ENCODE results near the gene PEAR1. TPM values are rescaled to one million over a fixed set of nuclear protein-coding genes. Genes with fewer than 3 reads are reported as not detected.

The PEAR1 gene
- total RNA-seq, 6 donors from 2014 or later: 8.4 to 33.5 (median 13.7) TPM

- Histone ChIP-seq H3K27me3 (peaks cover 0 to 54% (median 27%) of the 10 kb centered on the region in 4 donors), H3K36me3 (no peaks in the 10 kb centered on the region), H3K27ac (no peak overlapping the region), H3K4me1 (peaks cover 25 to 27% (median 26%) of the 10 kb centered on the region in 4 donors), H3K9me3 (no peaks in the 10 kb centered on the region), H3K4me3 (no peak overlapping the region)
- DNase-seq (no peak), ATAC-seq (ENCODE audit: low FRiP score in 2 of 2) (no peak)
- 66 to 87% methylated on average over 2 to 6 of the region's 6 CpGs for WGBS, 2 donors
- TF ChIP-seq EP300 (IDR thresholded peaks at IDR 0.05) (no peak), POLR2AphosphoS5 (IDR thresholded peaks at IDR 0.05) (no peak), CTCF (IDR thresholded peaks at IDR 0.05) (no peak), POLR2A (IDR thresholded peaks at IDR 0.05) (no peak)
Observed at GRCh38 chr1:156862584-156862983, 30.9 kb upstream of the PEAR1 start.

- ATAC-seq (ENCODE audit: low FRiP score in 2 of 2) (no peak), DNase-seq (no peak)
- no peak overlapping the region for H3K27ac ChIP-seq
- H3K27me3 ChIP-seq: peaks cover 0 to 49% (median 27%) of the 10 kb centered on the region in 4 donors
- H3K9me3 ChIP-seq: no peaks in the 10 kb centered on the region
- H3K36me3 ChIP-seq: no peaks in the 10 kb centered on the region
- H3K4me3 ChIP-seq: no peak overlapping the region
- 54 to 58% methylated on average over 10 of the region's 10 CpGs for WGBS, 2 donors
- H3K4me1 ChIP-seq: peaks cover 25 to 27% (median 26%) of the 10 kb centered on the region in 4 donors
- TF ChIP-seq POLR2A (IDR thresholded peaks at IDR 0.05) (no peak), POLR2AphosphoS5 (IDR thresholded peaks at IDR 0.05) (no peak), CTCF (IDR thresholded peaks at IDR 0.05) (no peak), EP300 (IDR thresholded peaks at IDR 0.05) (no peak)
Observed at GRCh38 chr1:156862997-156863599, 30.4 kb upstream of the PEAR1 start.

- Histone ChIP-seq H3K4me1 (peaks cover 25 to 27% (median 26%) of the 10 kb centered on the region in 4 donors), H3K27ac (no peak overlapping the region), H3K9me3 (no peaks in the 10 kb centered on the region), H3K27me3 (peaks cover 0 to 46% (median 26%) of the 10 kb centered on the region in 4 donors), H3K4me3 (no peak overlapping the region), H3K36me3 (no peaks in the 10 kb centered on the region)
- TF ChIP-seq POLR2AphosphoS5 (IDR thresholded peaks at IDR 0.05) (no peak), POLR2A (IDR thresholded peaks at IDR 0.05) (no peak), CTCF (IDR thresholded peaks at IDR 0.05) (no peak), EP300 (IDR thresholded peaks at IDR 0.05) (no peak)
- DNase-seq (no peak), ATAC-seq (ENCODE audit: low FRiP score in 2 of 2) (no peak)
- WGBS, 2 donors: 79 to 82% methylated on average over 7 of the region's 7 CpGs
Observed at GRCh38 chr1:156863631-156864030, 29.9 kb upstream of the PEAR1 start.

GRCh38 chr1:156864796-156865195 is 28.7 kb upstream of the PEAR1 start:
- no peak for DNase-seq
- no peak for ATAC-seq (ENCODE audit: low FRiP score in 2 of 2)
- Histone ChIP-seq H3K36me3 (no peaks in the 10 kb centered on the region), H3K9me3 (no peaks in the 10 kb centered on the region), H3K27me3 (peaks cover 0 to 34% (median 21%) of the 10 kb centered on the region in 4 donors), H3K27ac (no peak overlapping the region), H3K4me3 (no peak overlapping the region), H3K4me1 (peaks cover 14 to 15% (median 14%) of the 10 kb centered on the region in 4 donors)
- TF ChIP-seq CTCF (IDR thresholded peaks at IDR 0.05): no peak
- 90 to 93% methylated on average over 2 to 4 of the region's 4 CpGs for WGBS, 2 donors

- H3K9me3 ChIP-seq: no peaks in the 10 kb centered on the region
- no peak overlapping the region for H3K4me3 ChIP-seq
- peaks cover 0 to 29% (median 19%) of the 10 kb centered on the region in 4 donors for H3K27me3 ChIP-seq
- H3K4me1 ChIP-seq: peaks cover 9 to 10% (median 10%) of the 10 kb centered on the region in 4 donors
- no peak for ATAC-seq (ENCODE audit: low FRiP score in 2 of 2)
- no peaks in the 10 kb centered on the region for H3K36me3 ChIP-seq
- DNase-seq: no peak
- 74 to 84% methylated on average over 9 of the region's 9 CpGs for WGBS, 2 donors
- TF ChIP-seq POLR2AphosphoS5 (IDR thresholded peaks at IDR 0.05) (no peak), CTCF (IDR thresholded peaks at IDR 0.05) (no peak), POLR2A (IDR thresholded peaks at IDR 0.05) (no peak), EP300 (IDR thresholded peaks at IDR 0.05) (no peak)
- no peak overlapping the region for H3K27ac ChIP-seq
Observed at GRCh38 chr1:156865258-156865657, 28.3 kb upstream of the PEAR1 start.
